Hematopoietic multipotent progenitor cell treated with erythropoietin and hydrocortisone succinate and interleukin-3 and kit ligand, for 15 days (in vitro differentiated cells): ENCODE measurements around the gene PITPNC1.
"Not testable (repeated sequence)": the region's sequence is repeated elsewhere in the genome, so short reads cannot be mapped to it uniquely, and the experiment has no call there.

Source experiments
- DNase-seq: peaks from one replicate; pipeline ENCODE4 v3.0.0-alpha.2; 2015; ENCODE audit warnings: low spot score

Gene PITPNC1

DNA sequence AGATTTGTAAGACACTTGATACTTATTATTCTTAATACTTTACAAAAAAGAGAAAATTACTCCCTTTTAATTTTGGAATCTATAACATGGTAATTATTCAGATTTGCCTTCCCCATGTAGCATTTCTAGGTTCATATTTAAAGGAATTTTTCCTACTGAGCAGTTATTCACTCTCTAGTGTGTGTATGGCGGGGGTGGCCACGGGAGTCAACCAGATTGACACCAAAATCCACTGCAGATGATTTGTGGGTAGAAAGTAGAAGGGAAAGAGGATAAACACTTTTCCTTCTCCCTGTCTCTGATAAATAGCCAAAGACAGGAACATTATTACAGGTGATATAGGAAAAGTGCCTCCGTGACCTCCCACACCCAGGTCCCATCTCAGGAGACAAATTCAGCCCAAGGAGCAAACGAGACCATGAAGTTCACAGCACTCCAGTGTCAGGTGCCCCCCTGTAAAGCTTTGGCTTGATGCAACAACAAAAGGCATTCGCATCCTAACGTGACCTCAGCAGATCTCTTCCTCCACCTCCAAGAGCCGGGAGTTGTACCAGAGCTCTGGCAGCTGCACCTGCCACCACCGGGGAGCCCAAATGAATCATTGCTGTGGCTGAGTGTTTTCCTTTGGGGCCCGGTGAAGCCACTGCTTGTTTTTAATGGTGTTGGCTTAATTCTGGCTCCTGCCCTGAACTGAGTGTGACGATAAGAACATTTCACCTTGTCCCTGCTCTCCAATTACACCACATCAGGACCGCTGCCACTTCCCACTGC lies 248.0 kb downstream of the PITPNC1 start:
- DNase-seq: no peak

- no peak for DNase-seq
Observed at GRCh38 chr17:67625971-67626370, 248.9 kb downstream of the PITPNC1 start.

DNA sequence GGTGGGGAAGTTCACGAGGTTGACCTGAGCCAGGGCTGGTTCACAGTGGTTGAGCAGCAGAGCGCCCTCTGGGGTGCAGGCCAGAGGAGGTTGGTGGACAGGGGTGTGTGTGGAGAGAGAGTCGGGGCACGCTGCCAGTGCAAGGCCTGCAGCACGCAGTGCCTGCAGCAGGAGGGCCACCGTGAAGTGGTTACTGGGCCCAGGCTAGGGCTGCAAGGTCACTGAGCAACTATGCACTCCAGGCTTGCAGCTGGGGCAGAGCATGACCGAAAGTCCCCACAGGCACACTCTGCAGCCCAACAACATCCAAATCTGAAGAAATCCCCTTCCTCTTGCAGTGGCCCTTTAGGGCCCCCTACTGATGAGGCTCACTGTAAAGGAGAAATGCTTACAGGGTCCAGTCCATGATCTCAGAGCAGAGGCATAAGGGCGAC lies 251.5 kb downstream of the PITPNC1 start:
- no peak for DNase-seq

GRCh38 chr17:67629971-67630320 lies 252.9 kb downstream of the PITPNC1 start:
- no peak for DNase-seq

DNA sequence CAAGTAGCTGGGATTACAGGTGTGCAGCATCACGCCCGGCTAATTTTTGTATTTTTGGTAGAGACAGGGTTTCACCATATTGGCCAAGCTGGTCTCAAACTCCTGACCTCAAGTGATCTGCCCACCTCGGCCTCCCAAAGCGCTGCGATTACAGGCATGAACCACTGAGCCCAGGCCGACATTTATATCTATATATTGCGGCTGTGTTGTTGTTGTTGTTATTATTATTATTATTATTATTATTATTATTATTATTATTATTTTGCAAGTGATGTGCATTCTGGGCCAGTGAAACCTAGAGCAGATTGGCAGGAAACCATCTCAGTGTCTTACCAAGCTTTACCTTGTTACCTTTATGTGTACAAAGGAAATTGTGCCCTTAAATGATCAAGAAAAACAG lies 253.8 kb downstream of the PITPNC1 start:
- DNase-seq: not testable (repeated sequence)

DNA sequence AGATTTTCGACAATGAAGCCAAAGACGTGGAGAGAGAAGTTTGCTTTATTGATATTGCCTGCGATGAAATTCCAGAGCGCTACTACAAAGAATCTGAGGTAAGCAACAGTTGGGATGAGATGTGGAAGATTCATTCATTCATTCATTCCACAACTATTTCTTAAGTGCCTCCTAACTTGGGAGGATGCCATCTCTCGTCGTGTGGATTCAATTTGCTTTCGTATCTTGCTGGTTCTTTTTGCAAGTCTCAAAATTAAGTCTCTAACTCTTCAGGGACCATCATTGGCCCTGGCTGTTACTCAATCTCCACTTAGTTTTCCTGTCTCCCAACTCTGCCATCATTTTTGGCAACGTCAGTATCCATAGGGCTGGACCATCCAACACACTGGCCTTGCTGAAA lies 255.1 kb downstream of the PITPNC1 start:
- DNase-seq: no peak

DNA sequence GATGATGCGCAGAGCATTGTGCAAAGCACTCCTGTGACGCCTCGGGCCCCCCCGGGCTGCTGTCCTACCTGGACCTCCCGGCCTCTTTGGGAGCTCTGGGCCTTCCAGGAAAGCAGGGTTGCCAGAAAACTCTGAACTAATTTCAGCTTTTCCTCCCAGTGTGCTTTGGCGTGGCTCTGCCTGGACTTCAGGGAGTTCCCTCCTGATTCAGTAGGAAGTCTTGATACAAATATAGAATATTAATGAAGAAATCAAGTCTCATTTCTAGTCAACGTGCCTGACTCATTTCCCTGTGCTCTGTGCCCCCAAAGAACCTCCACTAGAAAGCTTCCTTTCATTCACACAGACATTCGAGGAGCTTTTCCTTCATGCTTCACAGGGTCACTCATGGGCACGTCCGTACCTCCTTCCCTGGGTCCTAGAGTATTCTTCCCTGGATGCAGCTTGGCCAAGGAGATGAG lies 256.7 kb downstream of the PITPNC1 start:
- no peak for DNase-seq

DNA sequence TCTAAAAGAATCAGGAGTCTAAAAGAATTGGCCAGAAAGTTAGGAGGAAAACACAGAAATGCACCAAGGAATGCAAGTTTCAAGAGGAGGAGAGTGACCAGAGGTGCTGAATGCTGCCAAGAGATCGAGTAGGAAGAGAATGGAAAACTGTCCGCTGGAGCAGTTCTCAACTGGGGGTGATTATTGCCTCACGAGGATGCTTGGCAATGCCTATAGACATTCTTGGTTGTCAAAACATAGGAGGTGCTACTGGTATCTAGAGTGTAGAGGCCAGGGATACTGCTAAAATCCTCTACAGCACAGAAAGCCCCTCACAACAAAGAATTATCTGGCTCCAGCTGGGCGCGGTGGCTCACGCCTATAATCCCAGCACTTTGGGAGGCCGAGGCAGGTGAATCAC lies 258.6 kb downstream of the PITPNC1 start:
- no peak for DNase-seq

DNA sequence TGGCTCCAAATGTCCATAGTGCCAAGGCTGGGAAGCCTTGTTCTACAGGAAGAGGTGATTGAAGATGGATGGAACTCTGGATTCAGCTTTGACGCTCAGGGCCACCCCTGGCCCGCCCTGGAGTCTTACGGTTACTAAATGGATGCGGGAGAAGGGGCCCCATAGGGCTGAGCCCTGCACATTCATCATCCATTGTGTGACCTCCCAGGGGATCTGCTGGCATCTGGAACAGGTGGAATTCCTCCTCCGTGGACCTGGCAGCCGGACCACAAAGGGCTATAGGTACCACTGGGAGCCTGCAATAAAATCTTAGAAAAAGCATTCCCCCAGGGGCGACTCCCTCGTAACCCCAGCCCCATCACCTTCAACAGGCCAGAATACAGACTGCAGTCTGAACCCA lies 259.2 kb downstream of the PITPNC1 start:
- no peak for DNase-seq

DNA sequence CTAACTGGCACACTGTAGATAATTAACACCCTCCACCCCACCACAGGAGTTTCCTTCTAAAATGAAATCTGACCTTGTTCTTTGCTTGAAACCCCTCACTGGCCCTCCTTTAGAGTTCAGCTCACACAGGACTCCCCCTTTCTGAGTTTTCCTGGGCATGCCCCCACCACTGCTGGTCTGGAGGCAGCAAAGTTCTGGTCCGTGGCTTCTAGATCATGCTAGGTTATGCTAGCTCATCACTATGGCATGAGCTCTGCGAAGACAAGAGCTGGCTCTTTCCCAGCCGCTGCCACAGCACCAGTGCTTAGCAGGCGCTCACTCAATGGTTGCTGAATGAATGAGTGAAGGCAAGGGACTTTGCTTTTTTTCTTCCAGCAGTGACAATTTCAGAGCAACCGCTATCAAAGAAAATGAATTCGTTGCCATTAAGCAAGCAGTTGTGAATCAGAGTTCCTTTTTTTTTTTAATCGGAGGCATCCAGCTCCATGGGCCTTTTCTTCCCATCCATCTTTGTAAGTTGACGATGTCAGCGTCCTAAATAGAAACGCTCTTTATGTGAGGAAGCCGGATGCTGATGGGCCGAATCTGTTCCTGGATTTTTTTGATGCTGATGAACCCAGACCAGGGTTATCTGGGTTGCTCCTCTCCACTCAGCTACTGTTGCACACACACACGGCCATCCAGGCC lies 259.9 kb downstream of the PITPNC1 start:
- DNase-seq: no peak

DNA sequence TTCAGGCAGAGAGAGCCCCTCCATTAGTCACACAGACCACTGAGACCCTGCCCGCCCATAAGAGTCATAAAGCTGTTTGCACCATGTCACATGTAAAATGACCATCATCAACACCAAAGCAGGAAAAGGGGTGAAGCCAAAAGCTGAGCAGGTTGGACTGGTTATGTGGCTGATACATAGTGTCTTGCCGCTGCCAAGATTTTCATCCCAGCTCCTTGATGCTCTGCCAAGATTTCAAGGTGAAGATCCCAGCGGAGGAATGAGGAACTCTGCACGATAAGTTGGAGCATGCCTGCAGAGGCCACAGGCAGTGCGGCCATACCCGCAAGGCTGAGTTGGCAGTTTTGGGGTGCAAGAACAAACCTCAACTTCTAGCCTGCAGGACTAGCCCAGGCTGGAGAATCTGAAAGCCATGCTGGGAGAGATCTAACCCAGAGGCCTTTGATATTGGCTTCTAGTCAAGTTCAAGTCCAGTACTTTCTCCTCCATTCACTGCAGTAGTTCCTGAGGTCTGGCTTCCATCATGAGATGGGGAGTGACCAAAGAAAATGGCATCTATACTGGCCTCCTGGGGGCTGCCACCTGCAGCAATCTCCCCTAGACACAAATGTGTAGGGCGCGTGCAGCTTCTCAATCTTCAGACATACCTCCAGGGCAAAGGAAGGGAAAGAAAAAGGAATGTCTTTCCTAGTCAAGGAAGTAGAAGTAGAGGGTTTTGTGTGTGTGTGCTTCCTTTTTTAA lies 261.0 kb downstream of the PITPNC1 start:
- DNase-seq: no peak

GRCh38 chr17:67638871-67639270 lies 261.8 kb downstream of the PITPNC1 start:
- no peak for DNase-seq

DNA sequence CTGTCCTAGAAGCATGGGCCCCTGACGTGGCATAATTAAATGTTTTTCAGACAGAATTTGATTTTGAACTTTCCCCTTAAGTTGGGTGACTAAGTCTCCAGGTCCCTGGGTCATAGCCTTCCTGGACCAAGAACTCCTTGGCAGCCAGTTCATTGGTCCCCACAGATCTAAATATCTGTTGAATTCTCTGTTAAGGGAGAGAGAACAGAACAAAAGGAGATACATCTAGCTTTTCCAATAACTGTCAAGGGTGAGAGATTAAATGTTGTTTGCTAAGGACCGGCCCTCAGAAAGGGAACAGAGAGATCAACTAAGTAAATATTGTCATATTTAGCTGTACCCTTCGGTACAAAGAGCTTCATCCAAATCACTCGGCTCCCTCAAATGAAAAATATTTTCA lies 262.5 kb downstream of the PITPNC1 start:
- DNase-seq: no peak

GRCh38 chr17:67639979-67640378 lies 262.9 kb downstream of the PITPNC1 start:
- no peak for DNase-seq

- DNase-seq: no peak
Observed at GRCh38 chr17:67642488-67642887, 265.4 kb downstream of the PITPNC1 start.

- DNase-seq: no peak
Observed at GRCh38 chr17:67644061-67644460, 267.0 kb downstream of the PITPNC1 start.

GRCh38 chr17:67645195-67645594 lies 268.1 kb downstream of the PITPNC1 start:
- DNase-seq: not testable (repeated sequence)

GRCh38 chr17:67646472-67646871 lies 269.4 kb downstream of the PITPNC1 start:
- DNase-seq: no peak

GRCh38 chr17:67647482-67647881 lies 270.4 kb downstream of the PITPNC1 start:
- DNase-seq: no peak

- no peak for DNase-seq
Observed at GRCh38 chr17:67648032-67648905, 271.2 kb downstream of the PITPNC1 start.

DNA sequence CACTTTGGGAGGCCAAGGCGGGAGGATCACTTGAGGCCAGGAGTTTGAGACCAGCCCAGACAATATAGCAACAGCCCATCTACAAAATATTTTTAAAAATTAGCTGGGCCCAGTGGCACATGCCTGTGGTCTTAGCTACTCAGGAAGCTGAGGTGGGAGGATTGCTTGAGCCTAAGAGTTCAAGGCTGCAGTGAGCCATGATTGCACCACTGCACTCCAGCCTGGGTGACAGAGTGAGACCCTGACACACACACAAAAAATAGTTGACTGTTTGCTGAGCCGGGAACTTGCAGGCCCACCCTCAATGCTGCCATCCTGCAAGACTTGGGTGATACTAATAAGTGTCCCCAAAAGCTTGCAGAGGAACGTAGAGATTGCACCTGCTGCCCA lies 271.8 kb downstream of the PITPNC1 start:
- DNase-seq: not testable (repeated sequence)

DNA sequence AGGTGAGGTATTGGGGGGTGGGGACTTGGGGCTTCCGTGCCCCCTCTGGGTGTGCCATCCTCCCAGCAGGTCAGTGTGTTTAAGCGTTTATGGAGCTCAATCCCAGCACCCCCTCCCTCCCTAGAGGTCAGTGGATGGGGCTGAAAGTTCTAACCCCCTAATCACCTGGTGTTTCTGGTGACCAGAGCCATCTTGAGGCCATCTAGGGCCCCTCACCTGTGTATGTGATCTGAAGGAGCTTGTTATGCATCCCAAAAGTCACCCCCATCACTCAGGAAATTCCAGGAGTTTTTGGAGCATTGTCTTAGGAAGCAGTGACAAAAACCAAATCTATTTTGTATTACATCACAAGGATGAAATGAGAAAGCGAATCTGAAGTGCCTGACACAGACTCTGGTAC lies 272.8 kb downstream of the PITPNC1 start:
- DNase-seq: no peak
